HEK293 (cell line): ENCODE data around the gene ATP6V0B.

Experiments used
- CTCF ChIA-PET: fragments of 350-600 bp; formaldehyde crosslinking; extraction: SDS; loops from one replicate; lab custom pipeline; 2021; ENCODE audit warnings: antibody characterized with exemption; lab: Yijun Ruan, JAX
- POLR2A ChIA-PET: fragments of 300-600 bp; formaldehyde crosslinking; extraction: SDS; loops from one replicate; lab custom pipeline; 2020; ENCODE audit warnings: antibody characterized with exemption, inconsistent platforms; lab: Yijun Ruan, JAX
- H3K27ac ChIP-seq: fragments of 200-500 bp; sonication (Bioruptor generic); 2 replicates; pipeline ENCODE4 v1.5.1; 2014; ENCODE audit warnings: low read depth, low read length, control low read depth, inconsistent platforms; ENCODE audit errors: extremely low read depth
- H3K36me3 ChIP-seq, 2 experiments: fragments of 200-500 bp in 1 of 2; sonication (Bioruptor generic) in 1 of 2; 1 replicate in 1 of 2; 2 replicates in 1 of 2; pipeline ENCODE4 v1.5.1; 2014 to 2017; ENCODE audit warnings: inconsistent platforms in 2 of 2, low read length in 2 of 2; ENCODE audit not compliant: control insufficient read depth in 2 of 2, insufficient read depth in 1 of 2
- H3K4me1 ChIP-seq: fragments of 200-500 bp; sonication (Bioruptor generic); 2 replicates; pipeline ENCODE4 v1.5.1; 2014; ENCODE audit warnings: mild to moderate bottlenecking, low read length, inconsistent platforms; ENCODE audit not compliant: control insufficient read depth, insufficient read depth
- H3K4me3 ChIP-seq: 2 replicates; pipeline ENCODE4 v1.5.1; 2011; ENCODE audit warnings: low read depth, mild to moderate bottlenecking, control low read depth, low read length, moderate library complexity
- H3K9me3 ChIP-seq: fragments of 200-500 bp; sonication (Bioruptor generic); 2 replicates; pipeline ENCODE4 v1.5.1; 2014; ENCODE audit warnings: low read depth, low read length, inconsistent platforms; ENCODE audit not compliant: control insufficient read depth, insufficient read depth
- CTCF ChIP-seq: fragments of 450-650 bp; formaldehyde crosslinking; IDR thresholded peaks from 2 replicates; pipeline ENCODE4 v1.5.1; 2016; ENCODE audit warnings: missing biosample characterization, missing genetic modification characterization
- EGR2 ChIP-seq: fragments of 450-650 bp; formaldehyde crosslinking; IDR thresholded peaks from 2 replicates; pipeline ENCODE4 v1.5.1; 2016; ENCODE audit warnings: low read depth, missing biosample characterization, missing genetic modification characterization
- MEIS1 ChIP-seq: sonication (generic); formaldehyde crosslinking; IDR thresholded peaks from 2 replicates; pipeline ENCODE4 v1.8.1; 2022; ENCODE audit warnings: missing genetic modification reagents, mild to moderate bottlenecking, borderline replicate concordance
- PRDM1 ChIP-seq: fragments of 450-650 bp; formaldehyde crosslinking; IDR thresholded peaks from 2 replicates; pipeline ENCODE4; 2016; ENCODE audit warnings: missing biosample characterization, missing genetic modification characterization
- SP3 ChIP-seq: fragments of 450-650 bp; formaldehyde crosslinking; IDR thresholded peaks from 2 replicates; pipeline ENCODE4 v1.5.1; 2016; ENCODE audit warnings: missing biosample characterization, missing genetic modification characterization
- ZBTB11 ChIP-seq: fragments of 450-650 bp; formaldehyde crosslinking; conservative IDR thresholded peaks from 2 replicates; pipeline ENCODE4 v1.5.1; 2016; ENCODE audit warnings: low read depth, missing biosample characterization, missing genetic modification characterization
- ZFP3 ChIP-seq: fragments of 450-650 bp; formaldehyde crosslinking; IDR thresholded peaks from 2 replicates; pipeline ENCODE4 v1.5.1; 2016; ENCODE audit warnings: low read depth, missing biosample characterization, missing genetic modification characterization
- ZFP41 ChIP-seq: fragments of 450-650 bp; formaldehyde crosslinking; IDR thresholded peaks from 2 replicates; pipeline ENCODE4 v1.5.1; 2016; ENCODE audit warnings: missing biosample characterization, missing genetic modification characterization, borderline replicate concordance
- ZNF174 ChIP-seq: fragments of 450-650 bp; formaldehyde crosslinking; IDR thresholded peaks from 2 replicates; pipeline ENCODE4 v1.5.0; 2017; ENCODE audit warnings: missing biosample characterization, mild to moderate bottlenecking, missing genetic modification characterization
- ZNF2 ChIP-seq: fragments of 450-650 bp; formaldehyde crosslinking; IDR thresholded peaks from 2 replicates; pipeline ENCODE4 v1.5.1; 2016; ENCODE audit warnings: missing biosample characterization, missing genetic modification characterization
- ZNF211 ChIP-seq: fragments of 450-650 bp; formaldehyde crosslinking; IDR thresholded peaks from 2 replicates; pipeline ENCODE4 v1.5.1; 2016; ENCODE audit warnings: low read depth, missing biosample characterization, missing genetic modification characterization
- ZNF266 ChIP-seq: fragments of 450-650 bp; formaldehyde crosslinking; IDR thresholded peaks from 2 replicates; pipeline ENCODE4 v1.5.1; 2016; ENCODE audit warnings: missing biosample characterization, missing genetic modification characterization, low read depth
- ZNF274 ChIP-seq, 2 experiments: fragments of 200-500 bp in 1 of 2; fragments of 450-650 bp in 1 of 2; sonication (Bioruptor generic) in 1 of 2; formaldehyde crosslinking in 1 of 2; IDR thresholded peaks; 2 replicates each; pipeline versions ENCODE4 v1.5.1 to v1.6.1; 2014 to 2016; ENCODE audit warnings: borderline replicate concordance in 1 of 2, inconsistent platforms in 1 of 2, low read length in 1 of 2, missing biosample characterization in 1 of 2, missing genetic modification characterization in 1 of 2
- ZNF404 ChIP-seq: fragments of 450-650 bp; formaldehyde crosslinking; IDR thresholded peaks from 2 replicates; pipeline ENCODE4 v1.5.1; 2017; ENCODE audit warnings: missing biosample characterization, missing genetic modification characterization
- ZNF416 ChIP-seq: fragments of 450-650 bp; formaldehyde crosslinking; IDR thresholded peaks from 2 replicates; pipeline ENCODE4 v1.5.1; 2016; ENCODE audit warnings: missing biosample characterization, missing genetic modification characterization
- ZNF629 ChIP-seq: fragments of 450-650 bp; formaldehyde crosslinking; IDR thresholded peaks from 2 replicates; pipeline ENCODE4 v1.5.1; 2017; ENCODE audit warnings: missing biosample characterization, missing genetic modification characterization
- ZNF654 ChIP-seq: fragments of 450-650 bp; formaldehyde crosslinking; IDR thresholded peaks from 2 replicates; pipeline ENCODE4 v1.5.1; 2016; ENCODE audit warnings: low read depth, missing biosample characterization, missing genetic modification characterization
- ZNF776 ChIP-seq: fragments of 450-650 bp; formaldehyde crosslinking; IDR thresholded peaks from 2 replicates; pipeline ENCODE4 v1.5.0; 2017; ENCODE audit warnings: missing biosample characterization, missing genetic modification characterization, borderline replicate concordance
- ZNF837 ChIP-seq: fragments of 450-650 bp; formaldehyde crosslinking; IDR thresholded peaks from 2 replicates; pipeline ENCODE4 v1.5.1; 2016; ENCODE audit warnings: missing biosample characterization, missing genetic modification characterization
- ZSCAN18 ChIP-seq: fragments of 450-650 bp; formaldehyde crosslinking; IDR thresholded peaks from 2 replicates; pipeline ENCODE4 v1.5.1; 2016; ENCODE audit warnings: missing biosample characterization, missing genetic modification characterization
- ZSCAN23 ChIP-seq: fragments of 450-650 bp; formaldehyde crosslinking; IDR thresholded peaks from 2 replicates; pipeline ENCODE4 v1.5.1; 2016; ENCODE audit warnings: missing biosample characterization, missing genetic modification characterization

The ATP6V0B gene

GRCh38 chr1:43938383-43938782 lies 36.4 kb upstream of the ATP6V0B start (continued):
- TF ChIP-seq ZNF416: no peak
- no peak for TF ChIP-seq ZNF274 (IDR thresholded peaks at IDR 0.05; ENCODE audit: low read length)
- TF ChIP-seq ZNF274 (tag by site-specific recombination; IDR thresholded peaks at IDR 0.05; ENCODE audit: borderline replicate concordance): no peak

- no peak overlapping the region for H3K27ac ChIP-seq
- H3K4me3 ChIP-seq: no peak overlapping the region
- peaks cover 0 to 9% of the 10 kb centered on the region in 2 experiments; a peak in 1 of 3 replicates for H3K36me3 ChIP-seq
- CTCF ChIA-PET: interaction anchor here (1.6 to 12.4 kb wide), 3 partner anchors 106 to 175 kb away, joined by 5 to 555 read pairs (median 9); no protein-coding TSS in a partner anchor
- H3K4me1 ChIP-seq: 0 out of 2 replicates have a peak, but pooled peaks cover under 1% of the 10 kb centered on the region
- H3K9me3 ChIP-seq: no peaks in the 10 kb centered on the region
- POLR2A ChIA-PET: interaction anchor here (0.7 kb wide), 1 partner anchor 548 kb away, joined by 5 read pairs; no protein-coding TSS in a partner anchor
- TF ChIP-seq SP3 (tag by site-specific recombination) (no peak), ZNF2 (tag by site-specific recombination) (no peak), ZNF404 (tag by site-specific recombination) (no peak), ZBTB11 (tag by site-specific recombination) (no peak), ZNF654 (tag by site-specific recombination) (no peak), ZSCAN23 (tag by site-specific recombination) (no peak), ZNF174 (tag by site-specific recombination) (no peak), ZNF837 (tag by site-specific recombination) (no peak), CTCF (tag by site-specific recombination) (no peak), ZNF266 (no peak), ZFP41 (tag by site-specific recombination) (no peak)
- TF ChIP-seq, all 188 proteins: peak for 0
Measured at GRCh38 chr1:43938892-43939587, 35.7 kb upstream of the ATP6V0B start.

GRCh38 chr1:43942411-43942810 lies 32.3 kb upstream of the ATP6V0B start:
- no peak overlapping the region for H3K27ac ChIP-seq
- H3K9me3 ChIP-seq: no peaks in the 10 kb centered on the region
- no peaks in the 10 kb centered on the region for H3K4me1 ChIP-seq
- H3K4me3 ChIP-seq: no peak overlapping the region
- TF ChIP-seq SP3 (tag by site-specific recombination) (no peak), ZNF629 (tag by site-specific recombination) (no peak), PRDM1 (tag by site-specific recombination) (no peak), ZSCAN18 (no peak), MEIS1 (CRISPR knock-in tag) (no peak), EGR2 (tag by site-specific recombination) (no peak), ZFP3 (no peak), ZNF776 (tag by site-specific recombination) (no peak), ZNF211 (tag by site-specific recombination) (no peak)
- peaks cover 0 to 2% of the 10 kb centered on the region in 2 experiments; a peak in 1 of 3 replicates for H3K36me3 ChIP-seq
- CTCF ChIA-PET: interaction anchor here (1.3 to 6.4 kb wide), 3 partner anchors 9 to 178 kb away, joined by 3 to 79 read pairs (median 50); partner anchors contain the start of gene ARTN
- POLR2A ChIA-PET: no interaction called here
